ENCODE measurements around the gene DHRS3. TPM values are rescaled to one million over a fixed set of nuclear protein-coding genes. Genes with fewer than 3 reads are reported as not detected.
"Not testable (repeated sequence)": the region's sequence is repeated elsewhere in the genome, so short reads cannot be mapped to it uniquely, and the experiment has no call there.

The DHRS3 gene
- polyA plus RNA-seq, 1 donor = 13.2 TPM

- no peak for DNase-seq (ENCODE audit: low read depth)
These were observed 39.1 kb downstream of the DHRS3 start for GRCh38 chr1:12578860-12579422.

GRCh38 chr1:12577020-12577419, 41.0 kb downstream of the DHRS3 start:
- no peak for DNase-seq (ENCODE audit: low read depth)

GRCh38 chr1:12574757-12575139, 43.3 kb downstream of the DHRS3 start:
- no peak for DNase-seq (ENCODE audit: low read depth)

- DNase-seq (ENCODE audit: low read depth) = no peak
These were observed 44.8 kb downstream of the DHRS3 start for GRCh38 chr1:12573015-12573825.

GRCh38 chr1:12572522-12572921, 45.5 kb downstream of the DHRS3 start:
- DNase-seq (ENCODE audit: low read depth) = no peak

- no peak for DNase-seq (ENCODE audit: low read depth)
These were observed 47.7 kb downstream of the DHRS3 start for GRCh38 chr1:12570291-12570690.

- DNase-seq (ENCODE audit: low read depth) = no peak
These were observed 49.8 kb downstream of the DHRS3 start for GRCh38 chr1:12568009-12568767.

- no peak for DNase-seq (ENCODE audit: low read depth)
These were observed 50.7 kb downstream of the DHRS3 start for GRCh38 chr1:12567288-12567819.

- no peak for DNase-seq (ENCODE audit: low read depth)
These were observed 51.3 kb downstream of the DHRS3 start for GRCh38 chr1:12566484-12567287.

- DNase-seq (ENCODE audit: low read depth) = no peak
These were observed 52.1 kb downstream of the DHRS3 start for GRCh38 chr1:12565966-12566352.

- no peak for DNase-seq (ENCODE audit: low read depth)
These were observed 52.7 kb downstream of the DHRS3 start for GRCh38 chr1:12565094-12565965.

GRCh38 chr1:12564251-12564650, 53.8 kb downstream of the DHRS3 start:
- DNase-seq (ENCODE audit: low read depth) = not testable (repeated sequence)

- no peak for DNase-seq (ENCODE audit: low read depth)
These were observed 54.9 kb downstream of the DHRS3 start for GRCh38 chr1:12562955-12563576.

- no peak for DNase-seq (ENCODE audit: low read depth)
These were observed 56.9 kb downstream of the DHRS3 start for GRCh38 chr1:12561121-12561520.

- DNase-seq (ENCODE audit: low read depth) = no peak
These were observed 60.8 kb downstream of the DHRS3 start for GRCh38 chr1:12556957-12557935.

- DNase-seq (ENCODE audit: low read depth) = no peak
These were observed 61.6 kb downstream of the DHRS3 start for GRCh38 chr1:12556368-12556930.

- no peak for DNase-seq (ENCODE audit: low read depth)
These were observed 62.3 kb downstream of the DHRS3 start for GRCh38 chr1:12555411-12556367.
